ENCODE measurements around the gene NDOR1. TPM values are rescaled to one million over a fixed set of nuclear protein-coding genes. Genes with fewer than 3 reads are reported as not detected.

NDOR1 gene
- total and polyA plus RNA-seq, 8 donors, result 9.1 to 19.5 (median 11.1) TPM

DNA sequence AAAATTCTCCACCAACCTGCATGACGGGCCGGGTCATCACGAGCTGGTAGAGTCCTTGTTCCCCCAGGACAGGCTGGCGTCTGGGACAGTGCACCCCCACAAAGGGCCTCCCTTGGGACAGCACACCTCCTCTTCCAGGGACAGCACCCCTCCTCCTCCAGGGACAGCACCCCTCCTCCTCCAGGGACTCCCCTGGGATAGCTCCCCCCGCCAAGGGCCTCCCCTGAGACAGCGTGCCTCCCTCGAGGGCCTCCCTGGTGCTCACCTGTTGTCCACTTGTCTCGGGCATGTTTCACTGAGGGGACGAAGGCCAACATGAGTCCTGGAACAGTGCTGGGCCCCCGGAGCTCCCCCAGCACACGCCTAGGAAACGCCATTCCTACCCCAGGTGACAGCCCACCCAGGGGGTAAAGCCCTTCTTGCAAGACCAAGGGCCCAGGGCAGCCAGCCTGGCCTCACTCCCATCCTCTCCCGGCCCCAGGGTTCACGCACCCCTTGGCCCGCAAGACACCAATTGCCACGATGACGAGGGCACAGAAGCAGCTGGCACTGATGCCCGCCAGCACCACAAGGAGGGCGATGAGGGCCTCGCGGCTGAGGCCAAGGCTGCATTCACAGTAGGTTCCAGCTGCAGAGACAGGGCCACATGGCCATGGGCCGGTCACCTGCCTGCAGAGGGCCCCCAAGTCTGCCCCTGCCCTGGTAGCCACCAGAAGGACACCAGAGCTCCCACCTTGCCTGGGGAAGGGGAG lies 34.2 kb upstream of the NDOR1 start:
- H3K4me1 ChIP-seq, result peaks cover 8 to 22% of the 10 kb centered on the region in 2 donors
- no peak for ATAC-seq
- TF ChIP-seq, protein P1, sequence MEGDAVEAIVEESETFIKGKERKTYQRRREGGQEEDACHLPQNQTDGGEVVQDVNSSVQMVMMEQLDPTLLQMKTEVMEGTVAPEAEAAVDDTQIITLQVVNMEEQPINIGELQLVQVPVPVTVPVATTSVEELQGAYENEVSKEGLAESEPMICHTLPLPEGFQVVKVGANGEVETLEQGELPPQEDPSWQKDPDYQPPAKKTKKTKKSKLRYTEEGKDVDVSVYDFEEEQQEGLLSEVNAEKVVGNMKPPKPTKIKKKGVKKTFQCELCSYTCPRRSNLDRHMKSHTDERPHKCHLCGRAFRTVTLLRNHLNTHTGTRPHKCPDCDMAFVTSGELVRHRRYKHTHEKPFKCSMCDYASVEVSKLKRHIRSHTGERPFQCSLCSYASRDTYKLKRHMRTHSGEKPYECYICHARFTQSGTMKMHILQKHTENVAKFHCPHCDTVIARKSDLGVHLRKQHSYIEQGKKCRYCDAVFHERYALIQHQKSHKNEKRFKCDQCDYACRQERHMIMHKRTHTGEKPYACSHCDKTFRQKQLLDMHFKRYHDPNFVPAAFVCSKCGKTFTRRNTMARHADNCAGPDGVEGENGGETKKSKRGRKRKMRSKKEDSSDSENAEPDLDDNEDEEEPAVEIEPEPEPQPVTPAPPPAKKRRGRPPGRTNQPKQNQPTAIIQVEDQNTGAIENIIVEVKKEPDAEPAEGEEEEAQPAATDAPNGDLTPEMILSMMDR (IDR thresholded peaks at IDR 0.05), result no peak
- no peak for DNase-seq
- no peak overlapping the region for H3K4me3 ChIP-seq
- no peak overlapping the region for H3K27ac ChIP-seq
- no peaks in the 10 kb centered on the region for H3K9me3 ChIP-seq
- intact Hi-C loops (cut with DNase I), result no loop called here
- H3K36me3 ChIP-seq, result no peaks in the 10 kb centered on the region
- peaks cover 46 to 97% of the 10 kb centered on the region in 2 donors for H3K27me3 ChIP-seq

DNA sequence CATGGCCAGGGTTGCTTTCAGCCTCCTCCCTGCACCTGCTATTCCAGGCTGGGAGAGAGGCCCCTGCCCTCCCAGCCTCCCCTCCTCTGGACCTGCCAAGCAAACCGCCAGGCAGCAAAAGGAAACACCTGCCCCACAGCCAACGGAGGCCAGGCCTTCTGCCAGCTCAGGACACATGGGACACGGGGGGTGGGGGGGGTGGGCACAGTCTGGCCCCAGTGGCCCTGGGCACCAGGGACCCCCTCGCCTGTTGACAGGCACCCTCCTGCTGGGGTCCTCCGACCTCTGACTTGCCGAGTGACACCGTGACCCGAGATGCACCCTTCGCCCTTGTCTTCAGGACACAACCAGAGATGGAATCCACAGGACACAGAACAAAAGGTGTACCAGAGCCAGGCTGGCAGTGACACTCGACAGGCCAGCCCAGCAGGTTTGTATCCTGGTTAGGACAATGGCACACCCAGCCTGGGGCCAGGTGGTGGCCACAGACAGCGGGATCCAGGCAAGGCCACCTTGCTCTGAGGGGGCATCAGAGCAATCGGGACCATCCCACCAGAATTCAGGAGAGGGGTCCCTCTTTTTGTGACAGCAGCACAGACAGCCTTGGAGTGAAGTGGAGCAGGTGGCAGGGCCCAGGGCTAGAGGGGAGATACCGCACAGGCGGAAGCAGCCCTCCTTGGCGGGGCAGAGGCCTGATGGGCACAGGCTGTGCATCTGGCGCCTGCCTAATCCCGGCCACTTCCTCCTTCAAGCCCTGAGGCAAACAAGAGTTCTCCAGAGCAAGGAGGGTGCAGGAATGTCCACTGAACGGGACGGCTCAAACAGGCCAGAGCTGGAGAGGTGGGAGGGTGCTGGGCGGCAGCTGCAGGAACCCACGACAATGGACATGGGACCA lies 32.4 kb upstream of the NDOR1 start:
- Histone ChIP-seq H3K4me1 (peaks cover 5 to 21% of the 10 kb centered on the region in 2 donors), H3K4me3 (no peak overlapping the region), H3K27me3 (peaks cover 28 to 79% of the 10 kb centered on the region in 2 donors), H3K36me3 (peaks cover 0 to 15% of the 10 kb centered on the region in 2 donors), H3K27ac (no peak overlapping the region), H3K9me3 (no peaks in the 10 kb centered on the region)
- TF ChIP-seq, protein P1 (IDR thresholded peaks at IDR 0.05), result no peak
- intact Hi-C loops (cut with DNase I), result no loop called here
- ATAC-seq (no peak), DNase-seq (no peak)

DNA sequence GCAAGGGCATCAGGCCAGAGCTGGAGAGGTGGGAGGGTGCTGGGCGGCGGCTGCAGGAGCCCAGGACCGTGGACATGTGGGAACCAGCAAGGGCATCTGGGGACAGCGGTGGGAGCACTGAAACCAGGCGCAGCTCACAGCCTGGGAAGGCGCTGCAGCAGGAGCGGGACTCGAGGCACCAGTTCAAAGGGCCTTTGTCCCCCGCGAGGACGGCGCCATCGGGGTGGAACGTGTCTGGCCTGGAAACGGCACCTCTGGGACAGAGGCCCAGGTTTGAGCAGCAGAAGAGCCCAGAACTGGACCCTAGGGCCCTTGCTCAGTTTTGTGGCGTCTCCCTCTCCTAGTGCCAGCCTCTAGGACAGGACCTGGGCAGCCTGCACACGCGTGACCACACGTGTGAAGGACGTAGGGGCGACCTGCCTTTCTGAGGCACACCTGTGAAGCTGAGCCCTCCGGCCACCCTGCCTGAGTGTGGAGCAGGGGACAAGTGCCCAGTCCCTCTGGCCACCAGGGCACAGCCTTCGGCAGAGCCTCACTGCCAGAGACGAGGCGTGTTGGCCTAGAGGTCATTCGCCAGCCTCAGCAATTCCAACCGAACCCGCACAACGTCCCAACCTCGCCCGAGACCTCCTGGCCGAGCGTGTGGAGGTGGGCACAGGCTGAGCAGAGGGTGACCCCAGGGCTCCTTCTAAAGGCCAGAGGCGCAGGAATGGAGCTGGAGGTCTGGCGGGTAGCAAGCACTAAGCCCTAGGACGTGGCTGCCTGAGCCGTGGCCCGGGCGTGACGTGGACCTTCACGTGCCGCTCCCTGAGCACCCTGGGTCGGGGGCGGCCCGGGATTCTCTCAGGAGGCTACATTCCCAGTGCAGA lies 31.5 kb upstream of the NDOR1 start:
- DNase-seq (no peak), ATAC-seq (no peak)
- Histone ChIP-seq H3K36me3 (peaks cover 0 to 24% of the 10 kb centered on the region in 2 donors), H3K4me1 (peaks cover 0 to 15% of the 10 kb centered on the region in 2 donors), H3K4me3 (no peak overlapping the region), H3K27me3 (peaks cover 19 to 70% of the 10 kb centered on the region in 2 donors), H3K27ac (no peak overlapping the region), H3K9me3 (no peaks in the 10 kb centered on the region)
- intact Hi-C loops (cut with DNase I), result no loop called here
- TF ChIP-seq, protein P1 (IDR thresholded peaks at IDR 0.05), result no peak

DNA sequence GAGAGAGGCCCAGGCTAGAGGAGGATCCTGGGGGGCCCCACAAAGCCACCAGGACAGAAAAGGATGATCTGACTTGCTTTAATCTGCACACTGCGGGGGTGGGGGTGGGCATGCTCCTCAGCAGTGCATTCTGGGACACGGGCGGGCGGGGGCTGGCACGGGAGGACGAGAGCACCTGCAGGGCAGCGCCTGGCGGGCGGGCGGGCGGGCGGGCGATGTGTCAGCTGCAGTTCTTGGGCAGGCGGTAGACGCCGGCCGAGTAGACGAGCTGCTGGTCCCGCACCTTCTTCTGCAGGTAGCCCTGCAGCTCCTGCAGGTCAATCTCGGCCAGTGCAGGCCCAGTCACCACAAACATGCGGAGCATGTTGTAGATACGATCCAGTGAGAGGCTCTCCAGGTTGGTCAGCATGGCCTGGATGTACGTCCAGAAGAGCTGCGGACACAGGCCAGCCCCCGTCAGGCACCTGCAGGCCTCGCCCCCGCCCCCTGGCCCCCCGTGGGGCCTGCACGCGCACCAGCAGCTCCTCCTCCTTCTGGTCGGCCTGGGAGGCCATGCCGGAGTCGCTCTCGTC lies 30.7 kb upstream of the NDOR1 start:
- TF ChIP-seq, protein P1 (IDR thresholded peaks at IDR 0.05), result no peak
- Histone ChIP-seq H3K27ac (no peak overlapping the region), H3K9me3 (no peaks in the 10 kb centered on the region), H3K36me3 (peaks cover 0 to 32% of the 10 kb centered on the region in 2 donors), H3K4me3 (no peak overlapping the region), H3K27me3 (peaks cover 11 to 63% of the 10 kb centered on the region in 2 donors), H3K4me1 (peaks cover 0 to 8% of the 10 kb centered on the region in 2 donors)
- intact Hi-C loops (cut with DNase I), result no loop called here
- peak; percentile 9 for ATAC-seq
- DNase-seq, result no peak
